HepG2 (cell line): ENCODE data around the gene ANKDD1A. TPM values are rescaled to one million over a fixed set of nuclear protein-coding genes. Genes with fewer than 3 reads are reported as not detected.

Source experiments
- ATAC-seq: fragments of 200-7000 bp; cut with Tn5 transposase; 3 replicates; pipeline ENCODE4 v1.9.1; 2020; ENCODE audit warnings: mild to moderate bottlenecking, moderate library complexity
- BruUV-seq: library from RNA; stranded (reverse); fragments of 400-500 nt; replicated peaks from 2 replicates; lab custom pipeline; 2021; lab: Mats Ljungman, UMichigan
- CTCF ChIA-PET: fragments of 300-600 bp; formaldehyde crosslinking; extraction: SDS; loops from one replicate; lab custom pipeline; 2021; ENCODE audit warnings: low total read pairs, inconsistent platforms, low intra/inter-chr PET ratio; lab: Yijun Ruan, JAX
- POLR2A ChIA-PET: fragments of 350-600 bp; sonication (Branson Sonifier 250); formaldehyde crosslinking; loops from one replicate; lab custom pipeline; 2020; ENCODE audit warnings: antibody characterized with exemption, inconsistent platforms; lab: Yijun Ruan, JAX
- DNase-seq: peaks from one replicate; pipeline ENCODE4 v3.0.0-alpha.2; 2015; ENCODE audit warnings: low spot score
- FAIRE-seq: peaks from 3 replicates; lab custom pipeline; 2011; peaks lifted over from hg19 to GRCh38; lab: Jason Lieb, UNC
- H2AFZ ChIP-seq: one replicate; pipeline ENCODE4 v1.6.1; 2011; ENCODE audit warnings: low read length, inconsistent platforms
- H3K27ac ChIP-seq: fragments of 300-600 bp; 3 replicates; pipeline ENCODE4 v1.8.0; 2011; ENCODE audit warnings: mixed run types, mild to moderate bottlenecking, mixed read lengths, low read length, inconsistent platforms; ENCODE audit not compliant: insufficient read depth; ENCODE audit errors: extremely low read length
- H3K27me3 ChIP-seq, 2 experiments: fragments of 200-600 bp in 1 of 2; 2 replicates in 1 of 2; 3 replicates in 1 of 2; pipeline versions ENCODE4 v1.6.0 to v1.8.0; 2011; ENCODE audit warnings: low read length in 2 of 2, mild to moderate bottlenecking in 2 of 2, moderate library complexity in 2 of 2, inconsistent platforms in 1 of 2; ENCODE audit not compliant: insufficient read depth in 2 of 2, control insufficient read depth in 1 of 2
- H3K36me3 ChIP-seq, 2 experiments: fragments of 200-600 bp in 1 of 2; replicated peaks in 1 of 2; 2 replicates in 1 of 2; 3 replicates in 1 of 2; pipeline versions ENCODE4 v1.5.1 to v1.8.0; 2011; ENCODE audit warnings: low read length in 2 of 2, inconsistent platforms in 1 of 2; ENCODE audit not compliant: insufficient read depth in 2 of 2, control insufficient read depth in 1 of 2
- H3K4me1 ChIP-seq: 2 replicates; pipeline ENCODE4 v1.5.1; 2012; ENCODE audit warnings: low read length, inconsistent platforms; ENCODE audit not compliant: insufficient read depth
- H3K4me2 ChIP-seq: 2 replicates; pipeline ENCODE4 v1.6.0; 2011; ENCODE audit warnings: low read depth, low read length, inconsistent platforms
- H3K4me3 ChIP-seq, 3 experiments: fragments of 200-600 bp in 1 of 3; sonication (generic), shearing (Covaris generic) in 1 of 3; replicated peaks in 1 of 3; 2 replicates each; pipeline ENCODE4 v1.5.1; 2011 to 2016; ENCODE audit warnings: low read length in 3 of 3, inconsistent platforms in 2 of 3, low read depth in 2 of 3, mild to moderate bottlenecking in 2 of 3, control low read depth in 1 of 3, mixed read lengths in 1 of 3; ENCODE audit not compliant: insufficient read depth in 1 of 3
- H3K79me2 ChIP-seq: one replicate; pipeline ENCODE4 v1.6.1; 2011; ENCODE audit warnings: low read length, inconsistent platforms; ENCODE audit not compliant: insufficient read depth
- H3K9ac ChIP-seq: 2 replicates; pipeline ENCODE4 v1.6.0; 2011; ENCODE audit warnings: mild to moderate bottlenecking, low read depth, low read length, inconsistent platforms; ENCODE audit not compliant: insufficient read depth
- H3K9me3 ChIP-seq: 2 replicates; pipeline ENCODE4 v1.5.1; 2012; ENCODE audit warnings: mild to moderate bottlenecking, low read length
- H4K20me1 ChIP-seq: 2 replicates; pipeline ENCODE4 v1.6.0; 2011; ENCODE audit warnings: inconsistent platforms, mild to moderate bottlenecking, low read length, moderate library complexity; ENCODE audit not compliant: insufficient read depth
- BCL6 ChIP-seq: IDR thresholded peaks from 2 replicates; pipeline ENCODE4 v1.6.1; 2016; ENCODE audit warnings: missing genetic modification reagents, missing compliant biosample characterization
- FOSL2 ChIP-seq: sonication (generic); formaldehyde crosslinking; IDR thresholded peaks from 2 replicates; pipeline ENCODE4 v1.4.0; 2020; ENCODE audit warnings: missing genetic modification reagents
- RAD51 ChIP-seq: fragments of 450-650 bp; IDR thresholded peaks from 2 replicates; pipeline ENCODE4 v1.6.1; 2016; ENCODE audit warnings: borderline replicate concordance
- RARA ChIP-seq: IDR thresholded peaks from 2 replicates; pipeline ENCODE4 v1.6.1; 2016; ENCODE audit warnings: missing genetic modification reagents, missing compliant biosample characterization
- RFXANK ChIP-seq: IDR thresholded peaks from 2 replicates; pipeline ENCODE4 v1.6.1; 2016
- TSC22D2 ChIP-seq: sonication (generic); formaldehyde crosslinking; IDR thresholded peaks from 2 replicates; pipeline ENCODE4 v1.5.1; 2020; ENCODE audit warnings: missing genetic modification reagents, mild to moderate bottlenecking, borderline replicate concordance
- ZNF263 ChIP-seq: sonication (generic); formaldehyde crosslinking; IDR thresholded peaks from 2 replicates; pipeline ENCODE4 v1.4.0; 2020; ENCODE audit warnings: missing genetic modification reagents
- ZNF597 ChIP-seq: sonication (generic); formaldehyde crosslinking; IDR thresholded peaks from 2 replicates; pipeline ENCODE4 v1.5.0; 2020; ENCODE audit warnings: missing genetic modification reagents
- ZNF749 ChIP-seq: sonication (generic); formaldehyde crosslinking; IDR thresholded peaks from 2 replicates; pipeline ENCODE4 v1.8.0; 2022; ENCODE audit warnings: mild to moderate bottlenecking, missing genetic modification reagents, moderate library complexity, borderline replicate concordance
- ZNF768 ChIP-seq: sonication (generic); formaldehyde crosslinking; IDR thresholded peaks from 2 replicates; pipeline ENCODE4 v1.4.0; 2020; ENCODE audit warnings: missing genetic modification reagents
- WGBS: methylation state at CpG from one replicate; pipeline ENCODE4 v1.1.6; 2017; ENCODE audit warnings: low lambda C conversion rate; 5-methylcytosine and 5-hydroxymethylcytosine counted together
- in situ Hi-C: cut with HindIII; loops from 2 replicates; pipeline ENCODE4 v1.10.0; 2017; ENCODE audit warnings: low pct_unique_long_range_greater_than_20kb; ENCODE audit not compliant: extremely low pct_ligation_motif_present
- intact Hi-C: fragments of 100-400 bp; cut with micrococcal nuclease; formaldehyde crosslinking; loops from one replicate; pipeline ENCODE4 v1.10.0; 2022; ENCODE audit not compliant: unreplicated experiment
- polyA plus RNA-seq, 8 experiments: library from polyadenylated mRNA; depleted of rRNA in 3 of 8; stranded (reverse) in 7 of 8; unstranded in 1 of 8; fragments of >200 nt; fragmentation: Illumina TruSeq in 4 of 8; extraction: Trizol in 4 of 8; gene quantifications; 2 replicates each; pipeline versions ENCODE4 v1.2.1 to v1.2.3, GENCODE V29; 2011 to 2016; ENCODE audit warnings: low read depth in 4 of 8, missing spikeins in 1 of 8, mixed read lengths in 1 of 8; ENCODE audit not compliant: insufficient read depth in 1 of 8
- total RNA-seq, 5 experiments: library from RNA; depleted of rRNA; stranded (reverse); fragments of >200 nt; fragmentation: Illumina TruSeq; extraction: Trizol; gene quantifications; 2 replicates each; pipeline ENCODE4 v1.2.3, GENCODE V29; 2016; ENCODE audit warnings: low read depth in 1 of 5
- TF ChIP-seq, protein P1 (sequence below): sonication (generic); formaldehyde crosslinking; IDR thresholded peaks from 2 replicates; pipeline ENCODE4 v1.5.1; 2020; ENCODE audit warnings: missing genetic modification reagents, mild to moderate bottlenecking, borderline replicate concordance

Gene ANKDD1A
- total and polyA plus RNA-seq, 2 of the 13 experiments (the other 11 are each of a cell fraction or from before 2014, with no cell fraction given): 0.11 to 0.48 TPM

- intact Hi-C loops: no loop called here
- Histone ChIP-seq H3K36me3 (no peaks in the 10 kb centered on the region), H4K20me1 (no peaks in the 10 kb centered on the region), H2AFZ (no peak overlapping the region), H3K9ac (no peak overlapping the region), H3K4me3 (no peak overlapping the region), H3K79me2 (no peaks in the 10 kb centered on the region), H3K27me3 (peaks cover 1 to 30% of the 10 kb centered on the region in 2 experiments; a peak in 3 of 5 replicates), H3K27ac (no peak overlapping the region), H3K4me1 (peaks cover 13% of the 10 kb centered on the region), H3K4me2 (peak overlapping the region; percentile 24; the same call in 1 of the 2 replicates), H3K9me3 (no peaks in the 10 kb centered on the region)
- ChIA-PET POLR2A (no interaction called here), CTCF (no interaction called here)
- FAIRE-seq (no peak), DNase-seq (no peak), ATAC-seq (peak; percentile 53)
- no TSS peak for BruUV-seq
- in situ Hi-C loops: no loop called here
- peak; percentile 39; the same call in 1 of the 2 replicates for TF ChIP-seq BCL6 (CRISPR knock-in tag)
- TF ChIP-seq FOSL2: 0 out of 2 replicates have a peak, but pooled peaks have one; percentile 36
- TF ChIP-seq RARA (CRISPR knock-in tag): 0 out of 2 replicates have a peak, but pooled peaks have one; percentile 26
- TF ChIP-seq ZNF597 (CRISPR knock-in tag): no peak
- WGBS: under 1% methylated on average over 11 of the region's 11 CpGs
Measured at GRCh38 chr15:64930778-64931371, 19.2 kb downstream of the ANKDD1A start.

GRCh38 chr15:64931381-64931780 lies 19.7 kb downstream of the ANKDD1A start:
- Histone ChIP-seq H3K4me2 (no peak overlapping the region), H4K20me1 (no peaks in the 10 kb centered on the region), H3K27ac (no peak overlapping the region), H2AFZ (no peak overlapping the region), H3K9ac (no peak overlapping the region), H3K4me3 (no peak overlapping the region), H3K4me1 (peaks cover 13% of the 10 kb centered on the region), H3K9me3 (no peaks in the 10 kb centered on the region), H3K79me2 (no peaks in the 10 kb centered on the region), H3K36me3 (no peaks in the 10 kb centered on the region), H3K27me3 (peaks cover 1 to 30% of the 10 kb centered on the region in 2 experiments; a peak in 3 of 5 replicates)
- ChIA-PET POLR2A (no interaction called here), CTCF (no interaction called here)
- in situ Hi-C loops (no loop called here), intact Hi-C loops (no loop called here)
- no peak for TF ChIP-seq RFXANK
- peak; percentile 36; the same call in 1 of the 2 replicates for TF ChIP-seq ZNF263
- no peak for TF ChIP-seq ZNF749 (CRISPR knock-in tag)
- no peak for TF ChIP-seq TSC22D2
- TF ChIP-seq ZNF768 (CRISPR knock-in tag): peak; percentile 83; the same call in 1 of the 2 replicates
- TF ChIP-seq RAD51: no peak
- TF ChIP-seq, protein P1, sequence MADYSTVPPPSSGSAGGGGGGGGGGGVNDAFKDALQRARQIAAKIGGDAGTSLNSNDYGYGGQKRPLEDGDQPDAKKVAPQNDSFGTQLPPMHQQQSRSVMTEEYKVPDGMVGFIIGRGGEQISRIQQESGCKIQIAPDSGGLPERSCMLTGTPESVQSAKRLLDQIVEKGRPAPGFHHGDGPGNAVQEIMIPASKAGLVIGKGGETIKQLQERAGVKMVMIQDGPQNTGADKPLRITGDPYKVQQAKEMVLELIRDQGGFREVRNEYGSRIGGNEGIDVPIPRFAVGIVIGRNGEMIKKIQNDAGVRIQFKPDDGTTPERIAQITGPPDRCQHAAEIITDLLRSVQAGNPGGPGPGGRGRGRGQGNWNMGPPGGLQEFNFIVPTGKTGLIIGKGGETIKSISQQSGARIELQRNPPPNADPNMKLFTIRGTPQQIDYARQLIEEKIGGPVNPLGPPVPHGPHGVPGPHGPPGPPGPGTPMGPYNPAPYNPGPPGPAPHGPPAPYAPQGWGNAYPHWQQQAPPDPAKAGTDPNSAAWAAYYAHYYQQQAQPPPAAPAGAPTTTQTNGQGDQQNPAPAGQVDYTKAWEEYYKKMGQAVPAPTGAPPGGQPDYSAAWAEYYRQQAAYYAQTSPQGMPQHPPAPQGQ (CRISPR knock-in tag): no peak
- no TSS peak for BruUV-seq
- WGBS: no CpG with 5 or more reads among the region's 8 CpGs
- DNase-seq: no peak
- no peak for FAIRE-seq
- ATAC-seq: no peak
